NCI-H2081 treated with DMSO at 0.1 percent for 48 hours (cell line): ENCODE results near the gene TMX3.

Source experiments
- DNase-seq: peaks from one replicate; lab custom pipeline; 2025; lab: John Stamatoyannopoulos, UW

TMX3 gene

GRCh38 chr18:68714712-68715496, at the start of gene TMX3:
Gene TMX3, minus strand, starts transcription at chr18:68715108. Its CDS starts 127 bp downstream, at chr18:68714981.
- DNase-seq: peak; percentile 64

DNA sequence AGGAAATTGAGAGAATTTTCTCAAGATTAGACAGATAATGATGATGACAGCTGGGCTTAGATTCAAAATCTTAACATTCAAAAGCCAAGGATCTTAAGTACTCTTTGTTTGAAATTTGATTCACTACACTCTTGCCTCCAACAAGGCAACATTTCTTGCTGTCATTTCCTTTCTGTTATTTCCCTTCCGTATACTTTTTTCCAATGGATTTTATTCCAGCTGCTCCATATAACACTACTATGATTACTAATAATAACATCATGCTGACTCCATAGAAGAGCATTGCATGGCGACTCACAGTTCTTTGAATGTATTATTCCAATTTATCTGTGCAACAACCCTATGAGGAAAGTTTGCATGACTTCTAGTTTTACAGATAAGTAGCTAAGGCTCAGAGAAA, 49.1 kb upstream of the TMX3 start:
- no peak for DNase-seq

DNA sequence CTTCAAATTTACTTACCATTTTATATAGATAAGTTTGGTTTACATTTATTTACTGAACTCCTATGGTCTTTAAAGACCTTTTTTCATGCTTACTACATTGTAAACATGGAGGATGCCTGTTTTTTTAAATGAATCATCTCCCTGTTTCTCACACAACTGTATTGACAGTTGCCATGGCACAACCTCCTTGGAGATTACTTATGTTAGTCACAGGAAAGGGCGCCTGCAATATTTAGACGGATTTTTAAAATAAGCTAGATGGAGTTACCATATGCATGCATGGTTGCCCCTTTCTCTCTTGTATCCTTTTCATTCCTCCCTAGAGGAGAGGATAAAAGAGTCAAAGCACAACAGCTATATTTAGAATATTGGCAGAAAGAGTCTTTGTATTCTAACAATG, 48.2 kb upstream of the TMX3 start:
- DNase-seq: no peak

DNA sequence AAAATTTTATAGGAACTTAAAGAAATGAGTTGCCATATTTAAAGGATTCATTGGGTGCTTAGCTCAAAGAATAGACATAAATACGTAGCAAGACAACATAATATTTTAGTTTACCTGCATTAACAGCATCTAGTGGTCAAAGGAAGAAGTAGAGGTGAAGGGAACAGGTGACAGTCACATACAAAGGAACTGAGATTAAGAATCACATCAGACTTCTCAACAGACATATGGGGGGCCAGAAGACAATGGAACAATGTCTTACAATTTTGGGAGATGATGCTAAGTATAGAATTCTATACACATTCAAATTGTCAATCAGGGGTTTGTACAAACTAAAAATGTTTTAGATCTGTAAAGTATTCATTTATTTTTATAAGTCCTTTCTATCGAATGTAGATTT, 44.4 kb upstream of the TMX3 start:
- DNase-seq: no peak

- DNase-seq: no peak
Measured at GRCh38 chr18:68757126-68757525, 42.2 kb upstream of the TMX3 start.

DNA sequence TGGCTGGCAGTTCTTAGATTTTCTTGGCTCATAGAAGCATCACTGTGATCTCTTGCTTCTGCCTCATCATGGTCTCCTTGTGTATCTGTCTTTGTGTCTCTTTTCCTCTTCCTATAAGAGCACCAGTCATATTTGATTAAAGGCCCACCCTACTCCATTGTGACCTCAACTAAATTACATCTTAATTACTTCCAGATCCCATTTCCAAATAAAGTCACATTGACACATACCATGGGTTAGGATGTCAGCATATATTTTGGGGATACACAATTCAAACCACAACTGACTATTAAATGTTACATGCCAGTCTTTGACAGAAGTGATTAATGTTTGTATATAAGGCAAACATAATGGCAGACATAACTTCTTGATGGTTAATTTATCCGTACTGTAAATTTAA, 27.3 kb upstream of the TMX3 start:
- DNase-seq: no peak

GRCh38 chr18:68740966-68741365, 26.1 kb upstream of the TMX3 start:
- DNase-seq: no peak

- no peak for DNase-seq
Measured at GRCh38 chr18:68739462-68739861, 24.6 kb upstream of the TMX3 start.

DNA sequence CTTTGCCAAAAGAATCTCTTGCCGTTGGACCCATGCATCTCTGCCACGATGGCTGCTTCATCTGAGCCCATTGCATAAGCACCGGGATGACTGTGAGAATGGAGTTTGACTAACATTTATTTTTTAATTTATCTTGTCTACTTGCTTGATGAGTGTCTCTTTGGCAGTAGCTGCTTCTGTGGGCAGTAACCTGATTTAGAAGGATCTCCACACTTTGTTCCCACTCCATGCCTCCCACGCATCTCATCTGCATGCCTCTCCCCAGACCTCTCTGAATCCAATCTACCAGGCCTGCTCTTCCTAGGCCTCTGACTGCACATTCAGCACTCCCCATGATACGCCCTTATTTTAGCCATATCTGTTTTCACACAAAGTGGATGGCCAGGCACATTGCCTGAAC, 23.7 kb upstream of the TMX3 start:
- DNase-seq: no peak

DNA sequence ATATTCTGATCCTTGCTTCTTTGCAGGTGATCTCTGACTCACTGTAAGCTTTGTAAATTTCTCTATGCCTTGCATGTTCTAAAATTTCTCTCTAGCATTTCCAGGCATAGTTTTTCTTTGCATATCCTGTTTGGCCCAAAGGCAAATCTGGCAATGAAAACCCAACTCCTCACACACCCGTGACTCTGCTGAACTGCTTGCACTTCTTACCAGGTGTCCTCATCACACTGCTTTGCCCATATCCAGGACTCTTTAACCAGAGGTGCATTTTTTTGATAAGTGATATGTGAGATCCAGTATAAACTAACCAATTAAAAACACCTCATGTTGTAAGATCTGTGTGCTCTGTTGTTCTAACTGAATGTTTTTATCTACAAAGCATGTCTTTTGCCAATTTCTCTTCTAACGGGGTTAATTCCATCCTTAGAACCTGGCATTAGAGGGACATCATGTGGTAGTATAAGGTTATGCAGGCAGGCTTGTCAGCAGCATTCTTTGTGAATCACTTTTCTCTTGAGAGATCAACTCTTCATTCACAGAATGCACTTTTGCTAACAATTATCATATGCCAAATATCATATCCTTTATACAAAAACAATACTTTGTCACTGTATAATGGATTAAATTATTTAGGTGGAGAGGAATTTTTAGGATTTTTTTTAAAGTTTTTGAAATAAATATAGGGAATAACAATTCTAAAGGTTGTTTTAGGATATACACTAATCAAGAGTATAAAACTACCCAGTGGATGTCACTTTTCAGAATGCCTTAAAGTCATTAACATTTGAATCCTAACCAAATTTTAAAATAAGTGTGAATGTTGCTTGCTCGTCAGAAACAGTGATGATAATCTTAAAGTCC, 20.8 kb upstream of the TMX3 start:
- no peak for DNase-seq

DNA sequence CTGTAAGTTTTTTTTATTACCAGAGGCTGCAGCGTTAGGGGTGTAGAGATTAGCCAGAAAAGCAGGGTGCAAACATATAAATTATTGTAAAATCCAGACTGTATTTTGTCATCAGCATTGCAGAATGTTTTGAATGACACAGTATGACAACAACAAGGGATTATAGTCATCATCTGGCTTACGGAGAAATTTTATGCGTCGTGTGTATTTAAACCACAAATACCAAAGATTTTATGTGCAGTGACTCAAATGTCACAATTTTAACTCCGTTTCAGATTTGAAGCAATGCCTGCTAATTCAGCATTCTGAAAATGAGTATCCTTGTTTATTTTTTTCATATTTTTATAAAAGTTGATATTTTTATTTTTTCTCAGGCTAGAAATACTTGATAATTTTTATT, 19.4 kb upstream of the TMX3 start:
- no peak for DNase-seq

- no peak for DNase-seq
Measured at GRCh38 chr18:68733707-68734106, 18.8 kb upstream of the TMX3 start.

DNA sequence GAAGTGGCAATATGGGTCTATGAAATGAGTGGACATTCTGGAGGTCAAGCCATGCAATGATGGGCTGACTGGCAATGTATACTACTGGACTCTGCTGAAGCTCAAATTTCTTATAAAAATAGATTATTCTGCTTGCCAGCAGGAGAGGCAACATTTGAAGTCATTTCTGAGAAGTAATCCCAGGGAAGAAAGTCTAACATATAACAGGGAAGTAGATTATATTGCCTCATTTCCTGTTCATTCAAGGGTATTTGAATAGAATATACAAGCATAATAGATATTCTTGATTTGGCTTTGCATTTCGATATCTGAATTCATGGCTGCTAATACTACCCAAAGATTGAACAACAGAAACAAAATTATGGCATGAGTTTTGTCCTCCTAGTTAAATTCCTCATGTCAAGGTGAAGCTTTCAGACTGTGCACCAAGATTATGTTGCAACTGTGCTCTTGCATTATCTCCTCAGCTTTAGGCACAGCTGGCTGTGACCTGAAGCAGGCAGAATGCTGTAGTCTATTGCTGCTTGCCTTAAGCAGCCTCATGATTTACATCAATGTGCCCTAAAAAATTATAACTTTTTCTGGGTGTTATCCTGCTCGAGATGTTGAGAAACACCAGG, 13.3 kb upstream of the TMX3 start:
- DNase-seq: no peak

- no peak for DNase-seq
Measured at GRCh38 chr18:68727506-68727905, 12.6 kb upstream of the TMX3 start.

GRCh38 chr18:68725346-68725745, 10.4 kb upstream of the TMX3 start:
- DNase-seq: no peak

- DNase-seq: no peak
Measured at GRCh38 chr18:68724021-68724420, 9.1 kb upstream of the TMX3 start.

GRCh38 chr18:68723539-68723938, 8.6 kb upstream of the TMX3 start:
- no peak for DNase-seq

DNA sequence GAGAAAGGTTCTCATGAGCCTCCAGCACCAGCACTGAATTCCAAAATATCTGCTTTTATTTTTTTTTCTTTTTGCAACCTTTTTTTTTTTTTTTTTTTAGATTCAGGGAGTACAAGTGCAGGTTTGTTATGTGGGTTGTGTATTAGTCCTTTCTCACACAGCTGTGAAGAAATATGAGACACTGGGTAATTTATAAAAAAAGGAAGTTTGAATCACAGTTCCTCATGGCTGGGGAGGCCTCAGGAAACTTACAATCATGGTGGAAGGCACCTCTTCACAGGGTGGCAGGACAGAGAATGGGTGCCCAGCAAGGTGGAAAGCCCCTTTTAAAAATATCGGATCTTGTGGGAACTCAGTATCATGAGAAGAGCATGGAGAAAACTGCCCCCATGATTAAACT, 7.9 kb upstream of the TMX3 start:
- DNase-seq: no peak

GRCh38 chr18:68721681-68722583, 7.0 kb upstream of the TMX3 start:
- DNase-seq: no peak

DNA sequence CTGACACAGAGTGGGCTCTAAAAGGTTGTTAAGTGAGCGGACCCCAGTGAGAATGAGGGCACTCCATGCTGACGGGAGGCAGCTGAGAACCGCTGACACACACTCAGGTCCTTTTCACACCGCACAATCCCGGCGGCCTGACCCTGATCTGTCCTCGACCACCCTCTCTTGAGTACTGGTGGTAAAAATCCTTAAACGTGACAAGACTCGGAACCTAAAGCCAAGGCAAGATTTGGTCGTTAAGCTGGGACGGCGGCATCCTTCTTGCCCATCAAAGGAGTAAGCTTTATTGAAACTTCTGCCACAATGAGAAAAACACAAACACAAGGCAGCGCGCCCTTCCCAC, 569 bp downstream of the TMX3 start:
- no peak for DNase-seq

DNA sequence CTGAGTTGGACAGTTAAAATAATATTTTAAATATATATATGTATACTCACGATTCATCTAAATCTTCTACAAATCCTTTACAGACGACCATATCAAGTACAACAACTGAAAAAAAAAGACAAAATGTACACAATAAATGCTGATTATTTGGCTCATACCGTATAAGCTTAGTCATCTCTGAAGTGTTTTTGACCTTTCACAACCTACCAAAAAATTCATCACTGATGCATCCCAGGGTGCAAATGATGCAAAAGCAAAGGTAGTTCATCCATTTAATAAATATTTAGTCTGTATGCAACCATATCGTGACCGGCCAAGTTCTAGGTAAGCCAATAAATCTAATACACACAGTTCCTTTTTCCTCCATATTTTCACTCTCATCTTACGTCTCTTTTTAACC, 1.1 kb downstream of the TMX3 start:
- no peak for DNase-seq

- DNase-seq: no peak
Measured at GRCh38 chr18:68713131-68713530, 1.8 kb downstream of the TMX3 start.
